ENCODE measurements around the gene NPY. TPM values are rescaled to one million over a fixed set of nuclear protein-coding genes. Genes with fewer than 3 reads are reported as not detected.

Gene NPY
- total RNA-seq, 2 donors from 2014 or later = not detected

DNA sequence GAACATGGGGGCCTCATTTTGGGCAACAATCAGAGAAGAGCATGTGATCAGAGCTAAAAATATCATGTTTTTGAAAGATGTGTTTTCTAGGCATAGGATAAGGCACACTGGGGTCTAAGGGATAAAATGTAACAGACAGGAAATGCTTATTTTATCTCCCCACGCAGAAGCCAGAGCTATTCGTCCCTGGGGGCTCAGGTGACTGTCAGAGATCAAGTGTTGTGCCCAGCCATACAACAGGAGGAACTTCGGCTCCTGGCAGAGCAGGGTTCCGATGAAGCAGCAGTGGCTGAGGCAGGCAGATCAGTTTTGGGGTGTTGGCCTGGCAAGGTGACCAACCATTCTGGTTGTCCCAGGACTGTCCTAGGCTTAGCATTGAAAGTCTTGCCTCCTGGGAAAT lies 15.2 kb downstream of the NPY start:
- DNase-seq (ENCODE audit: low spot score in 2 of 2) (no peak), ATAC-seq (no peak)
- H3K36me3 Mint-ChIP-seq = peaks cover 0 to 10% of the 10 kb centered on the region in 2 donors
- no peak overlapping the region for H3K27ac Mint-ChIP-seq
- H3K9me3 Mint-ChIP-seq = peaks cover 6 to 11% of the 10 kb centered on the region in 2 donors

DNA sequence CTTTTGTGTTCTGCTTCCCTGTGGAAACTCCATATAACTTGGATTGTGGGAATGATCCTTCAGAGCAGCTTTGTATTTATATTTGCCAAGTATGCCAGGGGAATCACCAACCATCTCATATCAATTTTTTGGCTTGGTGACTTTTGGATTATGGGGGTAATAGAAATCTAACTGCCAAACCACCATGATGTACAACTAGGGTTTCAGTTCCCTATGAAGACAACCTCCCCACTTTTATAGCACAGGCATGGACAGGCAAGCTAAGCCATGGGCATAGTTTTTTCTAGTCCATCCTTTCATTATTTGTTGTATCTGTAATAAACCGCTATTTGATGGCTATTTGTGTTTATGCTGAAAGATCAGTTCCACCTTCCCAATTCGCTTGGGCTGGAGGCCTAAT lies 17.7 kb downstream of the NPY start:
- peaks cover 6 to 11% of the 10 kb centered on the region in 2 donors for H3K9me3 Mint-ChIP-seq
- ATAC-seq (no peak), DNase-seq (ENCODE audit: low spot score in 2 of 2) (no peak)
- H3K27ac Mint-ChIP-seq = no peak overlapping the region
- H3K36me3 Mint-ChIP-seq = peaks cover 0 to 10% of the 10 kb centered on the region in 2 donors

DNA sequence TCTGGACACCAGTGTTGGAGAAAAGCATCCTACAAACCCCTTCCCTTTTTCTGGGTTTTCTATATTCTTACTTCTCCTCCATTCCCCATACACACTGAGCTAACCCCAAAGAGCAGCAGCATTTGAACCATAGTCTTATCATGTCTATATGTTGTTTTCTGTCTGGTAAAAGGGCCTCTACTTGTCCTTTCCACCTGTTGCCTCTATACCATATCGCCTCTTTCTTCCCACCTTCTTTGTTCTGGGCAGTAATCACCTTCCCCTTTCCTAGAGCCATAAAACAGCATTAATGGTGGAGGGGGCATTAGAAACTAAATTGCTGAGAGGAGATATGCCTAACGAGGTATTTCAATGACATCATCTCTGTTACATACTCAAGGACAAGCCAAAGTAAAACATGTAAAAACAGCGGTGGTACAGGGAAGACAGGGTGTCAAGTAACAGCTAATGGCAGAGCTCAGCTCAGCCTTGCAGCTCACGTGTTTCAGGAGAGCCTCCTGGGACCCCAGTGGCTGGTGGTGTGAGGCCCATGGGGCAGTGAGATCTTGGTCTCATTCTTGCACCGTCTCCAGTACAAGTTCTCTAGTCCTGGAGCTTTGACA lies 20.6 kb downstream of the NPY start:
- Mint-ChIP-seq H3K36me3 (peaks cover 0 to 10% of the 10 kb centered on the region in 2 donors), H3K27ac (no peak overlapping the region), H3K9me3 (peaks cover 6 to 11% of the 10 kb centered on the region in 2 donors)
- ATAC-seq (no peak), DNase-seq (ENCODE audit: low spot score in 2 of 2) (no peak)

DNA sequence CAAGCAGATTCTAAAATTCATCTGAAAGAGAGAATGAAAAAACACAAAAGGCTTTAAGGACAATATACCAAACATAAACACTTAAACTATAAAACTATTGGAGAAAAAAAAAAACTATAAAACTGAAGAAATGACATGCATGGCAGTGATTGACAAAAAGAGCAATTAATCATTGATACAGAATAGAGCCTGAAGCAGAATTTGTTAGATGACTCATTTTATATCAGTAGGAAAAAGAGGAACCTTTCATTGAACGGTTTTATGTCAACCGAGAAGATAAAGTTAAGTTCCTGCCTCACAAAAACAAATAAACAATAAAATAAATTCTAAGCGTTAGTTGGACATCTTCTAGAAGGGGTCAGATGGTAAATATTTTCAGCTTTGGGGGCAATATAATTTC lies 23.3 kb downstream of the NPY start:
- H3K27ac Mint-ChIP-seq = no peak overlapping the region
- DNase-seq (ENCODE audit: low spot score in 2 of 2) (no peak), ATAC-seq (no peak)
- no peaks in the 10 kb centered on the region for H3K9me3 Mint-ChIP-seq
- H3K36me3 Mint-ChIP-seq = no peaks in the 10 kb centered on the region

DNA sequence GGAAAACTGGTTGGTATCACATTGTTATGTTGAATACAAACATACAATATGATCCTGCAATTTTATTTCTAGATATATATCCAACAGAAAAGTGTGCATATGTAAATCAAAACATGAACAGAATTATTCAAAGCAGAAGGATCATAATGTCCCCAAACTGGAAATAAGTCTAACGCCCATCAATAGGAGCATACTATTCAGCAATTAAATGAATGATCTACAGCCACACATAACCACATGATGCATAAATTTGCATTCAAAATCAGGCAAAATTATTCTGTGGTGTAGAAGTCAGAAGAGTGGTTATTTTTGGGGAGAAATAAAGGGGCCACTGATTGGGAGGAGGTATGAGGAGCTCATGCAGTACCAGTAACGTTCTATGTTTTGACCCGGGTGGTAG lies 28.6 kb downstream of the NPY start:
- Mint-ChIP-seq H3K27ac (no peak overlapping the region), H3K36me3 (no peaks in the 10 kb centered on the region)
- ATAC-seq = no peak

DNA sequence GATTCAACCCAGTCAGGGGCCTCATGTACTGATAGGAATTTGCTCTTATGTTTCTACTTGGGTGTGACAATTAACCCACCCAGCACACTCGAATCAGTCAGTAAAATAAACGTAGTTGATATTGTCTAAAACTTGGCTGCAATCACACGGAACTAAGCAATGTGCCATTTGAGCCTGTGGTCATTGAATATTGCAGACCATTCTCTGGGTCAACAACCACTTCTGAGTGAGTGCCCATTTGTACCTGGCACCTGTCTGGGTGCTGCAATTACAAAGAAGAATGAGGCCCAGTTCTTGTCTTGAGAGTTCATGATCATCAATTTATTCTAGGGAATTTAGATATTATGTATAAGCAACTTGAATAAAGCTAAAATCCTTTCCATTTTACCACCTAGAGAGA lies 29.8 kb downstream of the NPY start:
- H3K9me3 Mint-ChIP-seq = no peaks in the 10 kb centered on the region

More for the DNA sequence above, 28.6 kb downstream of the NPY start:
- DNase-seq (ENCODE audit: low spot score in 2 of 2) = no peak
- no peaks in the 10 kb centered on the region for H3K9me3 Mint-ChIP-seq

DNA sequence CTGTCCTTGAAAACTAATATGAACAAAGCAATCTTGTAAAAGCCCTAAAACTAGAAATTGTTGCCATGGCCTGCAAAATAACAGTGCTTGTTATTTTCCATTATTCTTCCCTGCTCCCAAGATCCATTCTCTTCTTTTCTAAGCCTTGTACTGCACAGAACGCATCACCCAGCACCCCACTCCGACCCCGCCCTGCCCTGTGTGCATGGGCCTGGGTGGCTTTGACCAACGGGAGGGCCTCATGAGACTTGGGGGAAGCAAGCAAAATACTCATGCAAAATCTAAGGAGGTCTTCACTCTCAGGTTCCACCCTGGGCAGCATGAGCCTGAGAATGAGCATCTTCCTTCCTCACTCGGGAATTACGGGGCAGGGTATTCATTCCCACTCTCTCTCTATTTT lies 32.4 kb downstream of the NPY start:
- ATAC-seq (no peak), DNase-seq (ENCODE audit: low spot score in 2 of 2) (no peak)
- Mint-ChIP-seq H3K36me3 (no peaks in the 10 kb centered on the region), H3K27ac (no peak overlapping the region), H3K9me3 (no peaks in the 10 kb centered on the region)

More for the DNA sequence above, 29.8 kb downstream of the NPY start:
- DNase-seq (ENCODE audit: low spot score in 2 of 2) (no peak), ATAC-seq (no peak)
- no peak overlapping the region for H3K27ac Mint-ChIP-seq
- H3K36me3 Mint-ChIP-seq = no peaks in the 10 kb centered on the region

DNA sequence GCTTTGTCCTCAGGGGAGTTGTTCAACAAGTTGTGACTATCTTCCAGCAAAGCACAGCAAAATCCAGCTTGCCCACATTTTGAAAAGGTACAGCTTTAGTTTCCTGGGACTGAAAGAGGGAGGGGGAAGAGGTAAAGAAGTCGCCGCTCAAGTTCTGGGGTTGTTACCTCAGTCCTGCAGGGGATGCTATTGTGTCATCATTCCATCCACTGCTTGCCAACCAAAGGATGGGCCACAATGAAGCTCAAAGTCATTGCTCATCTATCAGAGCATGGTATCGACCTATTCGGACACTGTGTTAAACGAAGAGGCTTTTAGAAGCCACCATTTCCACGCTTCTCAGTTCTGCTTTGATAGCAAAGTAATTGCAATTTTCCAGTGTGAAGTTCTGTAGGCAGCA lies 34.3 kb downstream of the NPY start:
- Mint-ChIP-seq H3K9me3 (no peaks in the 10 kb centered on the region), H3K27ac (no peak overlapping the region), H3K36me3 (no peaks in the 10 kb centered on the region)
- no peak for ATAC-seq
- no peak for DNase-seq (ENCODE audit: low spot score in 2 of 2)

DNA sequence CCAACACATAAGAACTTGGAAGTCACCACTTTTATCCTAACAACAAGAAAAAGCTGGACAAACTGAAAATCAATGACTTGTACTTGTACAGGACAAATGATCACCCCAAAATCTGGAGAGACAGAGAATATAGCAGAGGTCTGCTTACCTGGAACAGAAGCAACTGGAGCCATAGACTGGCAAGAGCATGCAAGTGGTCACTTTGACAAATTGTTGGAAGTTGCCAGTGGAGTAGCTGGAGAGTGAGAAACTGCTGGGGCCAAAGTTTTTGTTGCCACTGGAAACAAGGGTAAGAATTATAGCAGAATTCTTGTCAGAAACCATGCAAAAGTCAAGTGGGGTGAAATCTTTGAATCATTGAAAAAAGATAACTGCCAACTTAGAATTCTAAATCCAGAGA lies 35.2 kb downstream of the NPY start:
- Mint-ChIP-seq H3K9me3 (no peaks in the 10 kb centered on the region), H3K36me3 (no peaks in the 10 kb centered on the region), H3K27ac (no peak overlapping the region)
- no peak for ATAC-seq
- no peak for DNase-seq (ENCODE audit: low spot score in 2 of 2)

DNA sequence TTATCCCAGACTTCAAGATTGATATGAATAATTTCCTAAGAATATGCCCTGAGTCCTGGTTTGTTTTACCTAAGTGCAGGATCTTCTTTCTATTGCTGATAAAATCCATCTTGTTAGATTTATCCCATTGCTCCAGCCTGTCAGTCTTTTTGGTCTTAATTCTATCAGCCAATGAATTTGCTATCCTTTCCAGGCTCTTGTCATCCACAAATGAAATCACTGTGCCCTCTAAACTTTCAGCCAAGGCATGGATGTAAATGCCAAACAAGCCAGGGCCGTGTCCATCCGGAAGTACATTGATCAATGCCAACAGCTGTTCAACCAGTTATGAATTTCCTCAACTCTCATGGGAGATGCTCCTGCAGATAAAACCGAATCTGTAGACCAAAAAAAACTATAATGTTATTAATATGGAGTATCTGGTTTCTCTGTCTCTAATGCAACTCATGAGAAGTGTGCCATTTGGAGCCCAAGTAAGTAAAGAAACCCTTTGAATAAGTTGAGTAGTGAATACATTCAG lies 40.0 kb downstream of the NPY start:
- DNase-seq (ENCODE audit: low spot score in 2 of 2) (no peak), ATAC-seq (no peak)
- no peaks in the 10 kb centered on the region for H3K9me3 Mint-ChIP-seq
- no peak overlapping the region for H3K27ac Mint-ChIP-seq
- H3K36me3 Mint-ChIP-seq = no peaks in the 10 kb centered on the region

DNA sequence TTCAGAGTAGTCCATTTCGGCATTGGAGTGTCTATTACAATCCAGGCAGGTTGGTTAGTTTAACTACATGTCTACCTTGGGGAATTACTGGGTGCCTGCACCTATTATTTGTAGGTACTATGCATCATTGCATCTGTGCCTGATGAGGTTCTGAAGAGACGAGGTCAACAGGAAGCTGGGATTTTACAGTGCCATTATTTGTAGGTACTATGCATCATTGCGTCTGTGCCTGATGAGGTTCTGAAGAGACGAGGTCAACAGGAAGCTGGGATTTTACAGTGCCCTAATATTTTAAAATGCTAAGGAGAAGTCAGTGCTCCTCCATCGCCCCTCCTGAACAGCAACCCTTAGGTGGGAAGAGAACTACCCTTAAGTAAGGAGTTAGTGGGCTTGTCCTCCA lies 41.7 kb downstream of the NPY start:
- H3K9me3 Mint-ChIP-seq = no peaks in the 10 kb centered on the region
- no peak for ATAC-seq
- no peak for DNase-seq (ENCODE audit: low spot score in 2 of 2)
- no peaks in the 10 kb centered on the region for H3K36me3 Mint-ChIP-seq
- no peak overlapping the region for H3K27ac Mint-ChIP-seq

DNA sequence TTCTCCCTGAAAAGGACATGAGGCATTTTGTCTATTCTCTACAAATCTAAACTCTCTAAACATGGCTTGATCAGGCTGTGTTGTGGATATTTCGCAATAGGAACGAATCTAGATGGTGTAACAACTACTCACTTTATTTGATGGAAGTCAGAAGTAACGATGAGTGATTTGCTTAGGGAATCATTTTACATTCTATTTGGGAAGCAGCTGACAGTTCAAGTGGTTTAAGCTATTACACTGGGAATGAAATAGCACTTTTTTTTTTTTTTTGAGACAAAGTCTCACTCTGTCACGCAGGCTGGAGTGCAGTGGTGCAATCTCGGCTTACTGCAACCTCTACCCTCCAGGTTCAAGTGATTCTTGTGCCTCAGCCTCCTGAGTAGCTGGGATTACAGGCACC lies 44.1 kb downstream of the NPY start:
- DNase-seq (ENCODE audit: low spot score in 2 of 2) (no peak), ATAC-seq (no peak)
- peaks cover 0 to 8% of the 10 kb centered on the region in 2 donors for H3K36me3 Mint-ChIP-seq
- H3K27ac Mint-ChIP-seq = no peak overlapping the region
- peaks cover 5 to 13% of the 10 kb centered on the region in 2 donors for H3K9me3 Mint-ChIP-seq

DNA sequence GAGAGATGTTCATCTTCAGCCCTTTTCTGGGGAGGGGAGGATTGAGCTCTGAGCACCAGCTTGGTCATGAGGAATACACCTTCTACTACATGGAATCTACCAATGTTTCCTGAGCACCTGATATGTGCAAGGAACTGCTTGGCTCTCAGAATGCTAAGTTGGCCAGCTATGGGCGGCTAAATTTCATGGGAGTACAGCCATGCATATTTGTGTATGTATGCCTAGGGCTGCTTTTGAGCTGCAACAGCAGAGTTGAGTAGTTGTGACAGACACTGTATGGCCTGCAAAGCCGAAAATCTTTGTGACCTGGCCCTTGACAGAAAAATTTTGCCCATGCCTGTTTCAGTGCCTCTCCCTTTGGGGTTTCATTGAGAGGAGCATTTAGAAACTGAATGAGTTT lies 44.9 kb downstream of the NPY start:
- H3K27ac Mint-ChIP-seq = no peak overlapping the region
- DNase-seq (ENCODE audit: low spot score in 2 of 2) (no peak), ATAC-seq (no peak)
- peaks cover 5 to 15% of the 10 kb centered on the region in 2 donors for H3K9me3 Mint-ChIP-seq
- peaks cover 0 to 8% of the 10 kb centered on the region in 2 donors for H3K36me3 Mint-ChIP-seq

DNA sequence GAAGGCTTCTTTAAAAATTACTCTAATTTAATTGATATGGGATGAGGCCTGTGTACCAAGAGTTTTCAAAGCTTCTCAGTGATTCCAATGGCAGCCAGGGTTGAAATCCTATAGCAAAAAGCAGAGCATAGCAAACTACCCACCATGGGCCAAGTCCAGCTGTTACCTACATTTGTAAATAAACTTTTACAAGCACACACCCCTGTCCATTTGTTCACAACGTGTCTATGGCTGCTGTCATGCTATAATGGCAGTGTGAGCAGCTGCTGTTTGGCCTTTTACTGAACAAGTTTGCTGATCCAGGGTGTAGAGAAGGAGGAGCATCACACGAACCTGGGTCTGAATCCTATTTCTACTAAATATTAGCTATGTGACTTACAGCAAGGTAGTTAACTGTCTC lies 50.0 kb downstream of the NPY start:
- H3K9me3 Mint-ChIP-seq = peaks cover 5 to 15% of the 10 kb centered on the region in 2 donors
- no peak for DNase-seq (ENCODE audit: low spot score in 2 of 2)
- ATAC-seq = no peak
- no peak overlapping the region for H3K27ac Mint-ChIP-seq
- peaks cover 0 to 8% of the 10 kb centered on the region in 2 donors for H3K36me3 Mint-ChIP-seq

DNA sequence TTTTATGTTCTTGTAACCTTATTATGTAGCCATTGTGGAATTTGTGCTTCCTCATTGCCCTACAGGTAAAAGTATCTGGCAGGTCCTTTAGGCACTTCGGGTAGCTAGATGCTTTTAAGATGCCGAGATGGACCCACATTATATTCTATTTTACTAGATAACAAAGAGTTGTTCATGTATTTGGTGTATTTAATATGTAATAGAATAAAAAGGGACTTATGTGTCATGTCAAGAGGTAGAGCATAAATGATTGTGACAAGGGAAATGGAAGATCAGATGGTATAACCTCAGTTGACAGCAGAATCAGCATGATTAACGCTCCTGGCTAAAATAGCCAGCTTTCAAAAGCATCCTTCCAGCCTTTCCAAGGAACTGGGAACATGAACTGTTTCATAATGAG lies 50.6 kb downstream of the NPY start:
- ATAC-seq = no peak
- H3K9me3 Mint-ChIP-seq = peaks cover 5 to 15% of the 10 kb centered on the region in 2 donors

DNA sequence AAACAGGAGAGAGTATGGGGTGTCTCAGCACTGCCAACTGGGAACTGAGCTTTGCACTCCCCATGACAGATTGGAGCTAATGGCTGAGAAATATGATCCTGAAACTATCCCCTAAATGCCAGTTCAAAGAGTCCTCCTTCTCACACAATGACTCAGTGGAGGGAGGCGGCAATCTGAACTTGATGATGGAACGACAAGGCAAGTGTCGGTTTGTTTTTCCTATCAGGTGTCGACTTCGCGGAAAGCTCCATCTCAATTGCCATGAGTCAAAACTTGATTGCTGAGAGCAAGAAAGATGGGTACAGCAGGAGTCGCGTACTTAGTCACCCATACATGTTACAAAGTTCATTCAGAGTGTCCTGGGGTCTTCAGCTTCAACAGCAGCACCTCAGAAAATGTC lies 52.5 kb downstream of the NPY start:
- ATAC-seq (peak; percentile 34 to 90), DNase-seq (ENCODE audit: low spot score in 2 of 2) (peak in 1 of 2 donors; percentile 23)
- Mint-ChIP-seq H3K36me3 (peaks cover 0 to 8% of the 10 kb centered on the region in 2 donors), H3K9me3 (peaks cover 5 to 15% of the 10 kb centered on the region in 2 donors), H3K27ac (no peak overlapping the region)

More for the DNA sequence above, 50.6 kb downstream of the NPY start:
- H3K27ac Mint-ChIP-seq = no peak overlapping the region
- peaks cover 0 to 8% of the 10 kb centered on the region in 2 donors for H3K36me3 Mint-ChIP-seq
- DNase-seq (ENCODE audit: low spot score in 2 of 2) = no peak

DNA sequence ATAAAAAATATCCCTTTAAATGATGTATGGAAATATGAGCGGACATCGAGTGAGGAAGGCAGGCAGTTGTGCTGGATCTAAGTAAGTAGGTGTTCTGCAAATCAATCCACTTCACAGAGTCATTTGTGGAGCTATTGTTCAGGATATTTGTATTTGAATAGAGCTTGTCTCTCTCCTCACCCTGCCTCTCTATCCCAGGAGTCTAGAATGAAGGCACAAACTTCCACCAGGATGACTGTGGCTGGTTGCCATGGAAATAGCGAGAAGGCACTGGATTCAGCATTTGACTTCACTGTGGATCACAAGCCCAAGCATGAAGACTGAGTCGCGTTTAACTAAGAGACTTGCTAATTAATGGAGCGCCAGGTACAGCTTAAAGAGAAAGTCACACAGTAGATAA lies 53.2 kb downstream of the NPY start:
- peaks cover 5 to 10% of the 10 kb centered on the region in 2 donors for H3K9me3 Mint-ChIP-seq
- ATAC-seq = no peak
- H3K36me3 Mint-ChIP-seq = peaks cover 0 to 8% of the 10 kb centered on the region in 2 donors
- no peak for DNase-seq (ENCODE audit: low spot score in 2 of 2)
- H3K27ac Mint-ChIP-seq = no peak overlapping the region

DNA sequence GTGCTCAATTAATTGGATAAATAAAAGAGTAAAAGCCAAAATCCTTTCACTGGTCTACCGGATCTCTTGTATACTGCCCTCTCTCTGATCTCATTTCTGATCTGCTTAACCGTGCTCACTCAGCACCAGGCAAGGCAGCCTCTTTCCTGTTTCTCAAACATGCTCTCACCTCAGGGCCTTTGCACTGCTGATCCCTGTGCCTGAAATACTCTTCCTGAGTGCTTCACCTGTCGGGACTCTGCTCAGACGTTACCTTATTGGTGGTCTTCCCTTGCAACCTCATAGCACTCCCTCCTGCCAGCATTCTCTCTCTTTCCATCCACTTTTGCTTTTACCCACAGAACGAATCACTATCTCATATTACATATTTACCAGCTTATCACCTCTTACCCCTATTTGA lies 55.6 kb downstream of the NPY start:
- no peak for DNase-seq (ENCODE audit: low spot score in 2 of 2)
- Mint-ChIP-seq H3K36me3 (no peaks in the 10 kb centered on the region), H3K9me3 (no peaks in the 10 kb centered on the region), H3K27ac (no peak overlapping the region)
- ATAC-seq = no peak

Measured in activated naive CD4-positive, alpha-beta T cell treated with anti-CD3 and anti-CD28 coated beads, Interleukin-2, amount 50 U/mL, for 72 hours (primary cell).